Activated T-cell treated with anti-CD3 and anti-CD28 coated beads, Interleukin-2, amount 50 U/mL, for 48 hours (primary cell): ENCODE data around the gene ZNF608.

Experiments used
- DNase-seq, 2 experiments: peaks; one replicate each; pipeline ENCODE4 v3.0.0-alpha.2; 2020

The ZNF608 gene

DNA sequence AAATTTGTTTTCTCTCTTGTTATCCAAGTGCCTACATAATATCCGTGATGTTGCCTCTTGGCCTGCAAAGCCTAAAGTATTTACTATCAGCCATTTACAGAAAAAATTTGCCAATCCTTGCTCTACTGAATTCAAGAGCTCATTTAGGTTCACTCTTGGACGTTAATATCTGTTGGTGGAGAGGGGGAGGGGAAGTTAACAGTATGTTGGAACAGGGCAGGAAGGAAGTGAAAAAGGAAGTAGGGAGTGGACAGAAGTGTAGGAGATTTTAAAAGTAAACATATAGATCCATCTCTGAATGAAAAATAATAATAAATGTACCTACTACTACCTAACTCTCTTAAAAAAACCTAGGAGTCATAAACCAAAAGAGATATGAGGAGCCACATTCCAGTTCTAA lies 32.8 kb downstream of the ZNF608 start:
- DNase-seq, result no peak

DNA sequence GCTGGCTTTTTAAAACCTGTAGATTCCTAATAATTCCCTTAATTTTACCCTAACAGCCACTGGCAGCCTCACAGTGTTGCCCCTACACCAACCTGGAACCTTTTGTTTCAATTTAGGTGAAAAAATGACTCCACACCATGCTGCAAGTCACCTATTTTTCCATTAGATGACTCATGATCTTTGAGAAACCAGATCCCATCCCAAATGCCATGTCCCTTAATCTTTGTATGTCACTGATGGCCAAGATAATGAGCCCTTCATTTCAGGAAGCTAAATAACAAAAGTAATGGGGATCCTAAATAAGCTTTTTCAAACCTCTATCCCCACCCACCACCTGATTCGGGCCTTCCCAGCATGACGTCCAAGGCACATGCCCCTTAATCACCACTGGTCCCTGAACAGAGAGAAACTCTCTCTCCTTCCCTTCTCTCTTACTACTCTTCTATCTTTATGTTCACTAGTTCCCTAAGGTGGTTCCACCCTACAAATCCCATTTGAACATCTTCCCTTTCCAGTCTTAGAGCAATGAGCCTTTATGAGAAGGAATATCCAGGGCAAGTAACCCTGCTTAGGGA lies 33.6 kb downstream of the ZNF608 start:
- DNase-seq, result no peak

DNA sequence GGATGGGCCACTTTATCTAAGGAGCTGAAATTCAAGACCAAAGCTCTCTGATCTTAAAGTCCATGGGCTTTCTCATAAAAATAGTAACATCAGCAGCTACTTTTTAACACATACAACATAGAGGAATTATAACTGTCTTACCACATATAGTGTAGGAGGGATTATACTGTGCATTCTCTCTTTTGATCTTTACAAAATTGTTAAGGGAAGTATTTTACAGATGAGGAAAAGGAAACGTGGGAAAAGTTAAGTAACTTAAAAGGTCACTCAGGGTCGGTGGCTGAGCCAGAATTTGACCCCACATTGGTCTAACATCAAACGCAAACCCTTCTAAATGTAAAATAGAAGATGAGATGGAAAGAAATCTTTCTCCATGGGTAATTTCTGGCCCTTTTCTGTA lies 38.4 kb downstream of the ZNF608 start:
- no peak for DNase-seq

DNA sequence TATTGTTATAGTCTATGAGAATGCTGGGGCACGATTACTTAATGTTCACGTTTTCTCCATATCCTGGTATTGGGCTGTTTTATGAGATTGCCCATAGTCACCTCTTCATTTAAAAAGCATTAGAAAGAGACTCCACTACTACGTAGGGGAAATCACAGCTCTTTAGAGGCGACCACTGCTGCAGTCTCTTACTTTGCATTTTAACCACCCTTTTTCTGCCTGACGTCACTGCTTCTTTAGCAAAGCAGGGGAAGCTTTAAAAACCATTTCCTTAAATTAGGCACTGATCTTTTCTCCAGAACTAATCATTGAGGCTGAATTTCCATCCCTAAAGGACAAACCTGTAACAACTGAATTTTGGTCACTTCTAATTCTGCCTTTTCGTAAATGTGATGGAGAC lies 38.9 kb downstream of the ZNF608 start:
- DNase-seq, result no peak

DNA sequence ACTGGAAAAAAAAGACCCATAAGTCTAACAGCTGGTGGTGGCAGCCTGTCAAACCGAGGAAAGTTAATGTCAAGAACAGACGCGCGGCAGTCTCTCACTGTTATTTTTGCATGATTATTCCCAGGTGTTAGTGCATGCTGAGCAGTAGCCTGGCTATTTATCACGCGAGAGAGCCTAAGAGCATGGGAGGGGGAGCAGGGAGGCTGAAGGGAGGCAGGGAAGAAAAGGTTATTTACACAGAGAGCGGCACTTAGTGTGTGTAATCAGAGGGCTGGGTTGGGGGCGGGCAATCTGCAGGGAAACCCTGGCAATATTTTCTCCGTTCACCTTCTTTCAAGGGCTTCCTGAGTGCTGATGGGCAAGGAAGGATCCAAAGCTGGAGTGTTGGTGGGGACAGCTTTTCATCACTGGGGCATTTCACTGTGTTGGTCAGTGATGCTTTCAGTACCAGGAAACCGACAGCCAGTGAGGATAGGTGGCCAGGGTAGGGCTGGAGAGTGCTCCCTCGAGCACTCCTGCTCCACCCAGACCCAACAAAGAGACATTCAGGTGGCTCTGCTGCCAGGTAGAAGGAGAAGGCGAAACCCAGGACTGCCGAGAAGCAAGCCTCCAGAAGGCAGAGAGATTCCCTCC lies 39.6 kb downstream of the ZNF608 start:
- DNase-seq, result no peak

DNA sequence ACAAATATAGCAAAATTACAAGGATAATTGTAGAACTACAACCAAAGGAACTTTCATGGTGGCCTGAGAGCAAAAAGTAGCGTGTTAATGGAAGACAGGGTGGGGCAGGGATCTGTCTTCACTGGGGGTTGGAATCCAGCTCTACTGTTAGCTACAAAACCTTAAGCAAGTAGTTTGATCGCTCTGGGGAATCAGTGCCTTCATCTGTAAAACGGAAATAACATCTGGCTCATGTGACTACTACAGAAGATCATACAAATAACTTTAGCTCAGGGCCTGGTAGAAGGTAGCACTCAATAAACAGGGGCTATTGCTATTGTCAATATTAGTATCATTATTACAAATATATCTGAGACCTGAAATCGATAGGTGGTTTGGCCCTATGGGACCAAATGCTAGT lies 40.4 kb downstream of the ZNF608 start:
- no peak for DNase-seq

DNA sequence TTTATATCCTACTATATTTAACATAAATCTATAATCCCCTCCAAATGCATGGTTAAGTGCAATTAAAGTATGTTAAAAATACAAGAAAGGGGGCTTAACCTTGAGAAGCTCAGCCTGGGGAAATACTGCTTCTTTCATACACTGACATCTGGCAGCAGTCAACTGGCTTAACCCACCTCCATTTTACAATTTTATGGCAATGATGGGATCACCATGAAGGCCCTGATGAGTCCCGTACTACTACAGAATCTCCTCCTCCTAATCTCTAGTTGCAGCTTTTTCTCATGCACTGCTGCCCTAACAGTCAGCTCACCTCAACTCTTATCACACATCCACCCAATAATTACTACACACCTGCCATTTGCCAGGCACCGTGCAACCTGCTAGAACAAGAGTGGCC lies 40.9 kb downstream of the ZNF608 start:
- no peak for DNase-seq

DNA sequence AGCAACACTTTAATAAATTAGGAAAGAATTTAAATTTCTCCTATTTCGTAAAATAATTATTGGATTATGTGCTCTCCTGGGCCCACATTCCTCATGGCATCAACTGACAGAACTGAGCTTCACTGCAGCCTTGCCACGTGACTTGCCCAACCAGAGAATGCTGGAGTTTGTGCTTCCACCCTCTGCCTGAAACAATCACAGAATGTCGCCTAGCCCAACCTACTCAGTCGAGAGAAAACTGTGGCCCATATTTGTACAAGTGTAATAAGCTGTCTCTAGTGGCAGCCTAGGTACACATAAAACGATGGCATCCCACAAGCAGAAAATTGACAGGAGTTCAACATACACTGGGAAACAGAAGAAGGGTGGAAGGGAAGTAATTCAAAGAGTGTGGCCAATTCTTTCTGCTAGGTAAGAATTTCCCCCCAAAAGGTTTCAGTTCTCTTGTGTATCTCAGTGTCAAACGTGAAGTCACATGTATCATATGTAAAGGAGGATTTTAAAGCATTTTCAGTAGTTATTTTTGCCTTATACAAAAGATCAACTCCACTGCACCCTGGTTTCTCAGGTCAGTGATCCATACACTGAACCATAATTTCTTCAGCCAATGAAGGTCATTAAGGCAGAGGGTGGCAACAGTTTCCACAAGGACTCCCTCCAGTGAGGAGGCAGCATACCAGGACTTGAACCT lies 41.7 kb downstream of the ZNF608 start:
- DNase-seq, result no peak

DNA sequence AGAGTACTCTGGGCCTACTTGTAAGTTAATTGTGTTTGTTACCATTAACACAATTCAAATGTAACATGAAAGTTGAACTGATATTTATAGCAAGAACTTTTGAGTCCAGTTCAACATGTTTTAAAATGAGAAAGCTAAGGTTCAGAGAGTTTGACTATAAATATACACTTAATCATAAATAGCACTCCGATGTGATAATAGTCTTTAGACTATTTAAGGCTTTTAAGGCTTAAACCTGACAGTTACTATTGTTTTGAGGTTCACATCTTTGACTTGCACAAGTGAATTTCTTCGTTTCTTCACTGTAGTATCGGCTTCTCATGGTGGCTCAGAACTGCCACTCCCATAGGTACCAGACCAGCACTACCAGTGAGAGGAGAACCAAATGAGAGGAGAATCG lies 42.4 kb downstream of the ZNF608 start:
- no peak for DNase-seq

DNA sequence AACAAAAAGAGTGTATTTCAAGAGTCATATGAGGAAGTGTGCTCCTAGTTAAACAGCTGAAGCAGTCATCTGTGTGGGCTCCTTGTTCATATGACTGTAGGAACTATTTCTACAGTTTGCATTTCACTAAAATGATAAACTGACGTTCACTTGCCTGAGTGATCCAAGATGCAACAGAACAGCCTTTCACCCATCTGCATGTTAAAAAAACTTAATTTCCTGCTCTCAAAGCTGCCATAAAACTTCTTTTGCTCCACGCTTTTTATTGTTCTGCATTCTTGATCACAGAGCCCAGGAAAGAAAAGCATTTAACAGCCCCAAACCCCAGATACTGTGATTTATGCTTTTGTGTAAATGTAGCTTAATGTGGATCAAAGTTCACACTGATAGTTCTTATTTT lies 43.9 kb downstream of the ZNF608 start:
- DNase-seq, result no peak

DNA sequence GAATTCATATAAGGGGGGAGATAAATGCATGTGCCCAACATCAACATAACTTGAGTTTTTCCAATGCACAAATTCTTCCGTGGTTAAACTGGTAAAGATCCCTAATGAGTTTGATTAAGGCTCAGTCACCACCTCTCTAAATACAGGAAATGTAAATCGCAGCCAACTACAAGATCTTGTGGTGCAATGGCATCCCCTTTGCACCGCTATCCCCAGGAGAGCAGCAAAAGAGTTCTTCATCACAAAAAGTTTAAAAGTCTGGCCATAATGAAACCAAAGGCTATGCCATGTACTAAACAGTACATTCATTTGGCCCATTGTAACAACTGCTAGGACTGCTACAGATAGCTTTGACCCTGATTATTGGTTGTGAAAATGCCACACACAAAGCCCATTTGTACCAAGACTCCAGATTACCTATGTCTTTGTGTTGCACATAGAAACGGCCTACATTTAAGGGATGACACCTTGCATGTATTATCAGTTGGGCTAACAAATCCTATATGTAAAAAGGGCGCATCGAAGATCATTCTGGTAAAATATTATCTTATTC lies 44.5 kb downstream of the ZNF608 start:
- no peak for DNase-seq

DNA sequence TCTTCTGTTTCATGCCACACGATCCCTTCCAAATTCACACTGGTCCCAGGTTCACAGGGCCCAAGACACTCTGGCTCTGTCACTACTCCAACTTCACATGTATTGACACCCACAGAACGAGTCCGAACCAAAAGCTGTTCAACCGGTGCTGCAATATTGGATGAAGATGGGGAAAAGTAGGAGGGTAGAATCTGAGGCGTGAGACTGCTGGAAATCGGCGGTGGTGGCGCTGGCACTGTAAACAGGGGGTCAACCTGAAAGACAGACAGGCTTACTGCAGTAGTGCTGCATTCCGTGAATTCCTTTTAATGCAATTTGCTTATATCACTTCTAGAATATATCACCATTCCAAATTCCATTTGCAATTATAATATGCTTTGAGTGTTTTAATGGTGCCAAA lies 45.4 kb downstream of the ZNF608 start:
- no peak for DNase-seq

DNA sequence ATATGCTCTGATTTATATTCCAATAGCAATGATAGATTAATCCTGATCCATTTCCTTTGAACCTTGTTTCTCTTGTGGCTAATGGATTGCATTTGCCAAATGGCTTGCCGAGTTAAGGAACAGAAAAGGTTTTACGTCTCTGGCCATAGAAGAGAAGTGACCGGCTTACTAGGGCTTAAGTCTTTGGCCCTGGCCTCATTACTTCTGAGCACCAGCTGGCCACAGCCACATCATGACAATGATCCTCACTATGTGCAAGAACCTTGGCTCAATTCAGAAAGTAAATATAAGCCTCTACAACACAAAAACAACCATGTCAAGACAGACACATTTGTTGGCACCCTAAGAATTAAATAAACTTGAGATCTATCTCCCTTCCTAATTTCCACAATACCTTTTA lies 46.1 kb downstream of the ZNF608 start:
- no peak for DNase-seq

DNA sequence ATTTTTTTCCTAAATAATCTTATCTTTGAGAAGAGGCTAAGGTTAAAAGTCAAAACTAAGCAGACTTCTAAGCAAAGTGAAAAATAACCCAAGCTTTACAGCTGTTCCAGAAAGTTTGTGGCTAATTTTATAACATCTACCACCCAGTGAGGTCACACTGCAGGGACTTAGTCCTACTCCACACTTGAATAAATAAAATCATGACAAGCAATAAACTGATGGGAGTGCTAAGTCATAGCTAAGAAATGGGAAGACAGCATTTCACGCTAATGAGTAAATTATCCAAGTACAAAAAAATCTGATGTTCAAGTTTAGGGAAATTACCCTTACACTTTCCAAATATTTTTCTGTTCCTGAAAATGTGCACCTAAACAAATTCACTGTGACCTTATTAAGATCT lies 47.7 kb downstream of the ZNF608 start:
- no peak for DNase-seq

DNA sequence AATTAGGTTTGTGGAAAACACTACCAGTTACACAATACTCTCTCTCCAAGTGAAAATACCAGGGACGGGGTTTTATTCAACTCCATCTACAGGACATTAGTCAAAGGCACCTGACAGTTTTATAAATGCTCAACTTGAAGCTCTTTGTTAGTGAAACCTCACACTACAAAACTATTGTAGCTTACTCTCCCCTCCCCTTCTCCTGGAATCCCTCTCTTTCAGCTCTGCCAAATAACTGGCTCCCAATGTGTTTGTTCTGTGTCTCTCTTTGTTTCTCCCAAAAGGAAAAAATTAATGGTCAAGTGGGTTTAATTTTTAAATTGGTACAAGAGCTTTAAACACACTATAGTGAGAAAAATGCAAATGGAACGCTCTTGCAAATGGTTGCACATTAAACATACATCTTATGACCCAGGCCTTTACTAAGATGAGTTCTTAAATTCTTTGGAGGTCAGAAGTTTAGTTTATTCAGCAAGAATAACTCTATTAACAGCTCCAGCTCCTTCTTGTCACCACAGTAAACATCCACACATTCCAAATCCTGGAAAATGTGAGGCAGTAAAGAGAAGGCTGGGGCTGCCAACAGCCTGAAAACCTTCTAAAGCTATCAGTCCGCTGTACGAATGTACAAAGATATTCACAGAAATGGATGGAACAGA lies 48.4 kb downstream of the ZNF608 start:
- no peak for DNase-seq

DNA sequence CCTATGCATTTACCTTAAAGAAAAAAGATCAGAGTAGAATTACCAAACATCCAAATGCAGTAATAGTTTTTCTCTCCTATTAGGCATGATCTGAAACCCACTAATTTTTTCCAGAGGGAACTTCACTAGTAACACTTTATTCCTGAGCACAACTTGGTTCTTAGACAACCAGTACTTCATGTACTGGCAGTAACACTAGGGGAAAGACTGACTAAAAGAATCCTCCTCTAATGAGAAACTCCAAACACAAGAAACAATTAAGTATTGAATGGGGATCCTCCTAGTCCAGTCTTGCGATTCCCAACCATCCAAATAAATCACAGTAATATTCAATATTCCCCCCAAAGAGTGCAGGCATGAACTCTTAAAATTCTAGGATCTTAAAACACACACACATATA lies 48.9 kb downstream of the ZNF608 start:
- DNase-seq, result no peak

DNA sequence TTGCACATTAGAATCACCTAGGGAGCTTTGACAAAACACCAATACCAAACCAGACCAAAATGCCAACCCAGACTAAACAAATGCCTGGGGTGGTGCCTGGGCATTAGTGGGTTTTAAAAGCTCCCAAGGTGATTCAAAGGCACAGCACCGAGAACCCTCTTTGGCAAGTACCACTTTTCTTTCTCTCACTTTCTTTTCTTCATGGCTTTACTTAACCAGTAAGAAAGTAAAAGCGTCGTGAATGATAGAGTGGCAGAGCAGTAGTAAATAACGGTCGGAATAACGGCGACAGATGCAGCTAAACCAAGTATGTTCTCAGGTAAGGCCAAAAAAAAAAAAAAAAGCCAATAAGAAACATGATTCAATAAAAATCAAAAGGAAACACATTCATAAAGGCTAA lies 49.5 kb downstream of the ZNF608 start:
- DNase-seq, result no peak
